Vagina (tissue), 2 donors: ENCODE results near the gene ERC2. TPM values are rescaled to one million over a fixed set of nuclear protein-coding genes. Genes with fewer than 3 reads are reported as not detected.

Source experiments
- DNase-seq, 2 donors: peaks; one replicate each; pipeline ENCODE4 v3.0.0-alpha.2; 2017; ENCODE audit errors: extremely low spot score in 2 of 2
- H3K27ac ChIP-seq: fragments of 200-600 bp; sonication (generic); one replicate; pipeline ENCODE4 v1.5.1; 2019
- H3K27me3 ChIP-seq: fragments of 200-600 bp; sonication (generic); one replicate; pipeline ENCODE4 v1.5.1; 2019
- H3K36me3 ChIP-seq, 2 donors: fragments of 200-600 bp; sonication (generic); one replicate each; pipeline ENCODE4 v1.5.1; 2017 to 2019
- H3K4me1 ChIP-seq: fragments of 200-600 bp; sonication (generic); one replicate; pipeline ENCODE4 v1.5.1; 2019
- H3K4me3 ChIP-seq, 2 donors: fragments of 200-600 bp; sonication (generic); 1 replicate in 1 of 2; 2 replicates in 1 of 2; pipeline ENCODE4 v1.5.1; 2016 to 2019
- H3K9me3 ChIP-seq: fragments of 200-600 bp; sonication (generic); one replicate; pipeline ENCODE4 v1.5.1; 2019
- POLR2A ChIP-seq, 2 donors: fragments of 450-650 bp; IDR thresholded peaks; one replicate each; pipeline ENCODE4 v1.6.1; 2017; ENCODE audit warnings: antibody characterized with exemption in 2 of 2, mild to moderate bottlenecking in 2 of 2, moderate library complexity in 2 of 2
- POLR2AphosphoS5 ChIP-seq, 2 donors: sonication (generic); formaldehyde crosslinking; IDR thresholded peaks; one replicate each; pipeline ENCODE4 v1.9.0; 2017; ENCODE audit warnings: antibody characterized with exemption in 2 of 2, mild to moderate bottlenecking in 2 of 2, low read depth in 1 of 2; ENCODE audit not compliant: insufficient read depth in 1 of 2
- intact Hi-C: fragments of 100-400 bp; cut with DNase I; formaldehyde crosslinking; loops from one replicate; pipeline ENCODE4 v1.15.1; 2023
- total RNA-seq: library from RNA; depleted of rRNA; stranded (reverse); fragments of >200 nt; gene quantifications from one replicate; pipeline ENCODE4 v1.2.3, GENCODE V29; 2016
- TF ChIP-seq, protein P1 (sequence below), 3 experiments: fragments of 450-650 bp in 2 of 3; fragments of 200-600 bp in 1 of 3; sonication (generic) in 1 of 3; IDR thresholded peaks; one replicate each; pipeline ENCODE4 v1.5.1; 2017 to 2019; ENCODE audit warnings: antibody characterized with exemption in 3 of 3, mild to moderate bottlenecking in 2 of 3, moderate library complexity in 2 of 3

The ERC2 gene
- total RNA-seq, 1 donor from 2014 or later, result 1.2 TPM

- TF ChIP-seq, protein P1, sequence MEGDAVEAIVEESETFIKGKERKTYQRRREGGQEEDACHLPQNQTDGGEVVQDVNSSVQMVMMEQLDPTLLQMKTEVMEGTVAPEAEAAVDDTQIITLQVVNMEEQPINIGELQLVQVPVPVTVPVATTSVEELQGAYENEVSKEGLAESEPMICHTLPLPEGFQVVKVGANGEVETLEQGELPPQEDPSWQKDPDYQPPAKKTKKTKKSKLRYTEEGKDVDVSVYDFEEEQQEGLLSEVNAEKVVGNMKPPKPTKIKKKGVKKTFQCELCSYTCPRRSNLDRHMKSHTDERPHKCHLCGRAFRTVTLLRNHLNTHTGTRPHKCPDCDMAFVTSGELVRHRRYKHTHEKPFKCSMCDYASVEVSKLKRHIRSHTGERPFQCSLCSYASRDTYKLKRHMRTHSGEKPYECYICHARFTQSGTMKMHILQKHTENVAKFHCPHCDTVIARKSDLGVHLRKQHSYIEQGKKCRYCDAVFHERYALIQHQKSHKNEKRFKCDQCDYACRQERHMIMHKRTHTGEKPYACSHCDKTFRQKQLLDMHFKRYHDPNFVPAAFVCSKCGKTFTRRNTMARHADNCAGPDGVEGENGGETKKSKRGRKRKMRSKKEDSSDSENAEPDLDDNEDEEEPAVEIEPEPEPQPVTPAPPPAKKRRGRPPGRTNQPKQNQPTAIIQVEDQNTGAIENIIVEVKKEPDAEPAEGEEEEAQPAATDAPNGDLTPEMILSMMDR (IDR thresholded peaks at IDR 0.05), result no peak
- no peak for TF ChIP-seq POLR2A (IDR thresholded peaks at IDR 0.05)
- TF ChIP-seq POLR2AphosphoS5 (IDR thresholded peaks at IDR 0.05; ENCODE audit: insufficient read depth in 1 of 2, low read depth in 1 of 2), result no peak
- no peaks in the 10 kb centered on the region for H3K27me3 ChIP-seq
- DNase-seq, result no peak
- no peak overlapping the region for H3K27ac ChIP-seq
- H3K9me3 ChIP-seq, result no peaks in the 10 kb centered on the region
- peaks cover 12% of the 10 kb centered on the region for H3K4me1 ChIP-seq
- H3K4me3 ChIP-seq, result no peak overlapping the region
- intact Hi-C loops, result no loop called here
- no peaks in the 10 kb centered on the region for H3K36me3 ChIP-seq
Measured at GRCh38 chr3:55576621-55577388, 891.5 kb downstream of the ERC2 start.

- H3K4me3 ChIP-seq, result no peak overlapping the region
Measured at GRCh38 chr3:55574671-55575070, 893.6 kb downstream of the ERC2 start.

GRCh38 chr3:55572816-55573215 is 895.5 kb downstream of the ERC2 start:
- Histone ChIP-seq H3K27ac (no peak overlapping the region), H3K4me1 (peaks cover 26% of the 10 kb centered on the region), H3K27me3 (no peaks in the 10 kb centered on the region), H3K36me3 (no peaks in the 10 kb centered on the region), H3K9me3 (no peaks in the 10 kb centered on the region), H3K4me3 (no peak overlapping the region)
- TF ChIP-seq POLR2A (IDR thresholded peaks at IDR 0.05) (no peak), POLR2AphosphoS5 (IDR thresholded peaks at IDR 0.05; ENCODE audit: insufficient read depth in 1 of 2, low read depth in 1 of 2) (no peak)
- TF ChIP-seq, protein P1 (IDR thresholded peaks at IDR 0.05), result no peak
- intact Hi-C loops, result no loop called here
- no peak for DNase-seq

More at GRCh38 chr3:55574671-55575070, 893.6 kb downstream of the ERC2 start:
- no peaks in the 10 kb centered on the region for H3K27me3 ChIP-seq
- H3K9me3 ChIP-seq, result no peaks in the 10 kb centered on the region
- TF ChIP-seq, protein P1 (IDR thresholded peaks at IDR 0.05), result no peak
- no peak for TF ChIP-seq POLR2A (IDR thresholded peaks at IDR 0.05)
- TF ChIP-seq POLR2AphosphoS5 (IDR thresholded peaks at IDR 0.05; ENCODE audit: insufficient read depth in 1 of 2, low read depth in 1 of 2), result no peak
- intact Hi-C loops, result no loop called here
- no peaks in the 10 kb centered on the region for H3K36me3 ChIP-seq
- H3K27ac ChIP-seq, result no peak overlapping the region
- DNase-seq, result no peak
- H3K4me1 ChIP-seq, result peaks cover 16% of the 10 kb centered on the region

DNA sequence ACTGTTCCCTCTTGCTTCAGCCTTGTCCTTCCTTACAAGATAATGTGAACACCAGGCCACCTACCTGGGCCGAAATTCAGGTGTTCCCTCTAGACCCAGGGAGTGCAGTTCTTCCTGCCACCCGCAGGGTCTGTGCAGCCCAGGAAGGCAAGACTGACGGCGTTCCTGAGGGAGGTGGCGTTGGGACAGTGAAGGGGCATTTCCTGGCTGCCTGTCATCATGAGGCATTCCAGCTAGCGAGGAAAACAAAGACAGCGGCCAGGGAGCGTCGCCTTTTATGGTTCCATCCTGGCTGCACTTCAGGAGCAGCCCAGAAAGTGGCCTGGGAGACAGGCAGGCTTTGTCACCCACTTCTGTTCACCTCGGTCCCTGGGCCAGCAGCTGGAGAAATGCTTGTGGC is 896.4 kb downstream of the ERC2 start:
- Histone ChIP-seq H3K36me3 (no peaks in the 10 kb centered on the region), H3K27ac (no peak overlapping the region), H3K9me3 (no peaks in the 10 kb centered on the region), H3K27me3 (no peaks in the 10 kb centered on the region), H3K4me1 (peaks cover 26% of the 10 kb centered on the region), H3K4me3 (no peak overlapping the region)
- intact Hi-C loops, result no loop called here
- no peak for TF ChIP-seq POLR2A (IDR thresholded peaks at IDR 0.05)
- no peak for DNase-seq

DNA sequence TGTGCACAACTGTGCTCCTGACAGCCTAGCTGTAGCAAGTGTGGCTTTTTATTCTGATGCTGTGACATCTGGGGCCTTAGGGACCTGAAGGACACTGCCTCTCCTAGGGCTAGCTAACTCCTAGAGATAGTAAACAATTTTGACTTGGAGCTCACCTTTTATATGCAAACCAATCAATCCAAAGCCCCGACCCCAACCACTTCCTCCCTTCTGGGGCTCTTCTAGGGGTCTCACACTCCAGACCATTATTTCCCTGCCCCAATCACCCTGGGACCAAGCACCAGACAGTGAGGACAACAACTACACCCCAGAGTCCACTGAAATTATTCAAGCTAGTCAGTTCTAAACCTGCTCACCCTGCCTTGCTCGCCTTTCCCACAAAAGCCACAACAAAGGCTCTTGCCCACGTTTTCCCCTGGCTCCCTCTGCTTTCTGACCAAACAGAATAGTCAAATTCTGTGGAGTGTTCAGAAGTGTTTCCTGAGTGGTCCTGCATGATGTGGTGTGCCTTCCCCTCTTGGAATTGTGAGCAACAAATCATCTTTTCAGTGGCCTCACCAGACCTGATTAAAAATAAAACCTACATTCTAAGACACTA is 897.0 kb downstream of the ERC2 start:
- intact Hi-C loops, result no loop called here
- TF ChIP-seq, protein P1 (IDR thresholded peaks at IDR 0.05), result no peak
- TF ChIP-seq POLR2A (IDR thresholded peaks at IDR 0.05) (no peak), POLR2AphosphoS5 (IDR thresholded peaks at IDR 0.05; ENCODE audit: insufficient read depth in 1 of 2, low read depth in 1 of 2) (no peak)
- DNase-seq, result no peak
- Histone ChIP-seq H3K27ac (no peak overlapping the region), H3K36me3 (no peaks in the 10 kb centered on the region), H3K4me1 (peaks cover 26% of the 10 kb centered on the region), H3K27me3 (no peaks in the 10 kb centered on the region), H3K9me3 (no peaks in the 10 kb centered on the region), H3K4me3 (no peak overlapping the region)
